Glomerular visceral epithelial cell (primary cell): ENCODE data around the gene DYSF.

Experiments used
- DNase-seq: peaks from one replicate; pipeline ENCODE4 v3.0.0-alpha.2; 2016; ENCODE audit errors: extremely low spot score

Gene DYSF

GRCh38 chr2:71456617-71457016 is 3.3 kb downstream of the DYSF start:
- DNase-seq, result peak; percentile 53

GRCh38 chr2:71457123-71457915 is 4.0 kb downstream of the DYSF start:
- DNase-seq, result no peak

GRCh38 chr2:71457923-71458322 is 4.6 kb downstream of the DYSF start:
- DNase-seq, result no peak

- DNase-seq, result peak; percentile 75
Observed at GRCh38 chr2:71458413-71459083, 5.2 kb downstream of the DYSF start.

- DNase-seq, result no peak
Observed at GRCh38 chr2:71459084-71459431, 5.7 kb downstream of the DYSF start.

- DNase-seq, result no peak
Observed at GRCh38 chr2:71460056-71460455, 6.7 kb downstream of the DYSF start.

- peak; percentile 40 for DNase-seq
Observed at GRCh38 chr2:71460595-71461303, 7.4 kb downstream of the DYSF start.

- DNase-seq, result no peak
Observed at GRCh38 chr2:71461304-71461671, 7.9 kb downstream of the DYSF start.

GRCh38 chr2:71462056-71462605 is 8.8 kb downstream of the DYSF start:
- DNase-seq, result no peak

GRCh38 chr2:71462641-71463341 is 9.4 kb downstream of the DYSF start:
- DNase-seq, result no peak

GRCh38 chr2:71463342-71463654 is 9.9 kb downstream of the DYSF start:
- DNase-seq, result no peak

GRCh38 chr2:71464389-71464788 is 11.0 kb downstream of the DYSF start:
- no peak for DNase-seq

- DNase-seq, result no peak
Observed at GRCh38 chr2:71465356-71465755, 12.0 kb downstream of the DYSF start.

- DNase-seq, result no peak
Observed at GRCh38 chr2:71465961-71466300, 12.6 kb downstream of the DYSF start.

GRCh38 chr2:71466301-71467179 is 13.2 kb downstream of the DYSF start:
- peak; percentile 63 for DNase-seq

GRCh38 chr2:71467180-71467815 is 13.9 kb downstream of the DYSF start:
- no peak for DNase-seq

GRCh38 chr2:71468279-71469015 is 15.1 kb downstream of the DYSF start:
- DNase-seq, result no peak

GRCh38 chr2:71469403-71470398 is 16.3 kb downstream of the DYSF start:
- no peak for DNase-seq

- DNase-seq, result peak; percentile 89
Observed at GRCh38 chr2:71471276-71471675, 17.9 kb downstream of the DYSF start.
